GM18526 (cell line): Measurements from ENCODE around the gene AKAP6.

Source experiments
- POLR2A ChIP-seq: IDR thresholded peaks from 3 replicates; pipeline ENCODE4 v1.6.1; 2011; ENCODE audit not compliant: insufficient read length; ENCODE audit errors: extremely low read depth

Gene AKAP6

DNA sequence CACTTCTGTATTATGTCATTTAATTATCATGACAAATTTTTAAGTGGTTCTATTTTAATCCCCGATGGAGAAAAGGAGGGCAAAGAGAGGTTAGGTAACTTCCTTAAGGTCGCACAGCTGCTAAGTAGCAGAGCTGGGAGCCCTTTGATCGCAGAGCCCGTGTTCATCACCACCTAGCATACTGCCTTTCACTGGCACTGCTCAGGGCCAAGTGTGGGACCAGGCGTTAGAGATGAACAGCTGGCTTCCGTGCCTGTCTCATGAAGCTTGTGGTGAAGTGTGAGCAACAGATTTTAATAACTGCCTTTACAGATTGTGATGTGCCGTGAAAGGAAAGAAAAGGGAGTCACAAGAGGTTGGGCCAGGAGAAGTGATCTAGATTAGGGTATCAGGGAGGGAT lies 273.6 kb downstream of the AKAP6 start:
- TF ChIP-seq POLR2A: no peak

GRCh38 chr14:32603992-32604565 lies 275.0 kb downstream of the AKAP6 start:
- TF ChIP-seq POLR2A: no peak

GRCh38 chr14:32606301-32606700 lies 277.2 kb downstream of the AKAP6 start:
- no peak for TF ChIP-seq POLR2A

DNA sequence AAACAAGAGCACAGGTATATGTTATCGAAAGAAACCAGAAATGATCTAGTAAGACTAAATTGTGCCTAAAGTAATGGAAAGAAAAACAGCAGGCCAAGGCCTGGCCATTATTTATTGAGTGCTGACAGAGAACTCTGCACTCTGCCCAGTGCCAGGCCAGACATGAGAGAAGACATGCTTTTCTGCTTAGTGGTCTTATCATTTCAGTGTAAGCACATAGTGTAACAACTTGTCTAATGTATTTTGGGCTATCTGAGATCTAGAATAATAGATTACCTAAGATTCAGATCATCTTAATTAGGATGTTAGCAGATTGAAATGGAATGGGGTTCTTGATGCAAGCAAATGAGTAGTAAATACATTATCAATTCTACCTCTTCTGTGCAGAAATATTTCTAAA lies 278.3 kb downstream of the AKAP6 start:
- TF ChIP-seq POLR2A: no peak

- TF ChIP-seq POLR2A: no peak
These were observed 279.8 kb downstream of the AKAP6 start for GRCh38 chr14:32608857-32609256.

DNA sequence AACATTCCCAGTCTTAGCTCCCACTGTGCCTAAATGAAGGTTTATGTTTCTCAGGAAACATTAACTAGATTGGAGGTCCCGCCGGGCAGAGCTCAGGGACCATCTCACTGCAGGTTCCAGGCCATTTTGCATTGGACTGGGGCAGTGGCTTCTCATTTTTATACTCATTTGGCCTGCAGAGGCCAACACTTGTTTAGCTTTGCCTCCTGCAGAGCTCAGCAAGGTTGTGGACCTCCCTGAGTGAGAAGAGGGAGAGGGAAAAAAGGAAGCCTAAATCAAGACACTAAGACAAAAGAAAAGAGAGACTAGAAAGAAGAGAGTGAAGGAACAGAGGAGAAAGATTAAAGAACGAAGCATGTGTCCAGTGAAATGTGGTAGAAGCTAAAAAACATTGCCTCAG lies 280.3 kb downstream of the AKAP6 start:
- TF ChIP-seq POLR2A: no peak

- TF ChIP-seq POLR2A: no peak
These were observed 282.7 kb downstream of the AKAP6 start for GRCh38 chr14:32611752-32612151.

DNA sequence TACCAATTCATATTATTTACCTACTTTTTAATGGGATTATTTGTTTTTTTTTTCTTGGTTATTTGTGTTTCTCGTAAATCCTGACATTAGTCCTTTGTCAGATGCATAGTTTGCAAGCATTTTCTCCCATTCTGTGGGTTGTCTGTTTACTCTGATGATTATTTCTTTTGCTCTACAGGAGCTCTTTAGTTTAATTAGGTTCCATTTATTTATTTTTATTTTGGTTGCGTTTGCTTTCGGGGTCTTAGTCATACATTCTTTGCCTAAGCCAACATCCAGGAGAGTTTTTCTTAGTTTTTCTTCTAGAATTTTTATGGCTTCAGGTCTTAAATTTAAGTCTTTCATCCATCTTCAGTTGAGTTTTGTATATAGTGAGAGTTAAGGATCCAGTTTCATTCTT lies 289.9 kb downstream of the AKAP6 start:
- TF ChIP-seq POLR2A: no peak

DNA sequence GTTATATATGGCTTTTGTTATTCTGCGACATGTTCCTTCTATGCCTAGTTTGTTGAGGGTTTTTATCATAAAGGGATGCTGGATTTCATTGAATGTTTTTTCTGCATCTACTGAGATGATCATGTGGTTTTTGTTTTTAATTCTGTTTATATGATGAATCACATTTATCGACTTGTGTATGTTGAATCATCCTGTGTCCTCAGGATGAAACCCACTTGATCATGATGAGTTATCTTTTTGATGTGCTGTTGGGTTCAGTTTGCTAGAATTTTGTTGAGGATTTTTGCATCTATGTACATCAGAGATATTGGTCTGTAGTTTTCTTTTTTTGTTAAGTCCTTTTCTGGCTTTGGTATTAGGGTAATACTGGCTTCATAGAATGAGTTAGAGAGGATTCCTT lies 291.2 kb downstream of the AKAP6 start:
- no peak for TF ChIP-seq POLR2A

DNA sequence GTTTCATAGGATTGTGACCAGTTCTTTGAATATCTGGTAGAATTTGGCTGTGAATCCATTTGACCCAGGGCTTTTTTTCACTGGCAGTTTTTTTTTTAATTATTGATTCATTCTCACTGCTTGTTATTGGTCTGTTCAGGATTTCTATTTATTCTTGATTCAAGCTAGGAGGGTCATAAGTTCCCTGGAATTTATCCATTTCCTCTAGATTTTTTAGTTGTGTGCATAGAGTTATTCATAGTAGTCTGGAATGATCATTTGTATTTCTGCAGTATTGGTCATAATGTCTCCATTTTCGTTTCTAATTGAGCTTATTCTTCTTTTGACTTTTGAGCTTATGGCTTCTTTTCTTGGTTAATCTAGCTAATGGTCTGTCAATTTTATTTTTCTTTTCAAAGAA lies 291.6 kb downstream of the AKAP6 start:
- no peak for TF ChIP-seq POLR2A

DNA sequence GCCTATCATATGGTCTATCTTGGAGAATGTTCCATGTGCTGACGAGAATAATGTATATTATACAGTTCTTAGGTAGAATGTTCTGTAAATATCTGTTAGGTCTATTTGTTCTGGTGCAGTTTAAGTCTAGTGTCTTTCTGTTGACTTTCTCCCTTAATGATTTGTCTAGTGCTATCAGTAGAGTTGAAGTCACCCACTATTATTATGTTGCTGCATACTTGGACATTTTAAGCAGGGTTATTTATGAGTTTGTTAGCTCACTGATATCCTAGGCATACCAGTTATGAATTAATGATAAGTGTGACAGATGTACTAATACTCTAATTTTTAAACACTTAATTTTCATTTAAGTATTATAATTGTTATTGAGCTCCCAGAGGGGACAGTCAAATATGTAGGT lies 292.5 kb downstream of the AKAP6 start:
- no peak for TF ChIP-seq POLR2A

DNA sequence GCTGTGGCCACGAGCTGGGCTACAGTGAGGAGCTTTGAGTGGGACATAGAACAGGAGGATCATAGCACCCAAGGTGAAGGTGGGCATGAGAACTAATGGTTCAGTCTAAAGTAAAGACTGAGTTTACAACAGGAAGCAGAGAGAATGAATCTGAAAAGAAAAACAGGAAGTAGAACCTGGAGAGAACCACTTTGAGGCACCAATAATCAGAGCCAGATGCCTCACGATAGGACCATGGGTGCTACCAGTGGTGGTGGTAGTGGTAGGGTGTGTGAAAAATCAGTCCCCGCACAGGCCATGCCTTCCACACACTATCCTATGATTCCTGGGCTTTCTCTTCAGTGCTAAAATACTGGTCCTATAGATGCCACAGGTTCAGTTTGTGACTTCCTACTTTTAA lies 293.6 kb downstream of the AKAP6 start:
- no peak for TF ChIP-seq POLR2A

- TF ChIP-seq POLR2A: no peak
These were observed 294.4 kb downstream of the AKAP6 start for GRCh38 chr14:32623300-32624093.

DNA sequence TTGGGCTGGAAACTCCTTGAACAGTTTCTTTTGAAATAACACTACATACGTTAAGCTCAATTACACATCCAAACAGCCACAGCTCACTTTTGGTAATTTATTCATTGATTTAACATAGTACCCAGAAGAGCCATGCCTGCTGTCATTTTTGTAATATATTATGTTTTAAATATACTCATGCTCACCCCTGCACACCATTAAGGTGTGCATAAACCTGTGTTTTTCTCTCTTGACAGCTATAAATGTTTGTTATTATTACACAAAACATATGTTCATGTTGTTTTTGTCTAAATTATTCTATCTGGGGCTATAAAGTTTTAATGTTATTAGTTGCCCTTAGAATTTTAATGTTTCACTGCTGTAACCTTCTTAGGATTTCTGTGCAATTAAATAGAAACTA lies 296.1 kb downstream of the AKAP6 start:
- TF ChIP-seq POLR2A: no peak

GRCh38 chr14:32627545-32628298 lies 298.6 kb downstream of the AKAP6 start:
- no peak for TF ChIP-seq POLR2A

DNA sequence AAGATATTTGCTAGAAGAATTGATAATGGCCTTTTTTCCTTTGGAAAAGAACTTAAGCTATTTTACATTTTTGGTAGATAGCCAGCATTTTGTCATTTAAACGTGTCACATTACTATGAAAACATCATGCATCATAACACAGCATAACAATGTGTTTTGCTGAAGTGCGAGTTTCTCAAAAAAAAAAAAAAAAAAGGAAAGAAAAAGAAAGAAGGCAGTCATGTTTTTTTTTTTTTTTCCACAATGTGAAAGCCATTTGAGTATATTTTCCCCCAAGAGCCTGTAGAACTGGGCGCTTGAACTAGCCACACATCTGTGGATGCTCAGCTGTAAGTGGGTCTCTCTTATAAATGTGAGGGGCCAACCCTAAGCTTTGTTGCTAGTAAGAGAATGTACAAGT lies 300.1 kb downstream of the AKAP6 start:
- no peak for TF ChIP-seq POLR2A
